Liver (tissue), 9 donors: ENCODE data around the gene SUSD5. TPM values are rescaled to one million over a fixed set of nuclear protein-coding genes. Genes with fewer than 3 reads are reported as not detected.

Experiments used
- DNase-seq: peaks from one replicate; pipeline ENCODE4 v3.0.0-alpha.2; 2017; ENCODE audit warnings: low spot score
- H3K27ac ChIP-seq, 2 donors: one replicate each; pipeline ENCODE4 v1.7.0; 2013; ENCODE audit warnings: inconsistent platforms in 2 of 2, low read length in 2 of 2, control low read depth in 1 of 2, low read depth in 1 of 2, mild to moderate bottlenecking in 1 of 2
- H3K27me3 ChIP-seq, 4 donors: one replicate each; pipeline versions ENCODE4 v1.6.1 to v1.7.0; 2013; ENCODE audit warnings: low read length in 3 of 4, inconsistent platforms in 1 of 4, mild to moderate bottlenecking in 1 of 4, moderate library complexity in 1 of 4; ENCODE audit not compliant: control insufficient read depth in 4 of 4, insufficient read depth in 4 of 4
- H3K36me3 ChIP-seq, 4 donors: one replicate each; pipeline versions ENCODE4 v1.6.1 to v1.7.0; 2013; ENCODE audit warnings: low read length in 3 of 4, mild to moderate bottlenecking in 3 of 4, low read depth in 1 of 4, moderate library complexity in 1 of 4; ENCODE audit not compliant: control insufficient read depth in 4 of 4, insufficient read depth in 3 of 4
- H3K4me1 ChIP-seq, 4 donors: one replicate each; pipeline versions ENCODE4 v1.6.1 to v1.7.0; 2013; ENCODE audit warnings: low read length in 3 of 4, mild to moderate bottlenecking in 3 of 4, moderate library complexity in 1 of 4; ENCODE audit not compliant: control insufficient read depth in 4 of 4, insufficient read depth in 4 of 4
- H3K4me3 ChIP-seq, 3 donors: one replicate each; pipeline versions ENCODE4 v1.6.1 to v1.7.0; 2013; ENCODE audit warnings: low read length in 3 of 3, control low read depth in 1 of 3, low read depth in 1 of 3, mild to moderate bottlenecking in 1 of 3
- H3K9ac ChIP-seq, 2 donors: one replicate each; pipeline ENCODE4 v1.7.0; 2013; ENCODE audit warnings: low read length in 2 of 2, mild to moderate bottlenecking in 2 of 2, moderate library complexity in 2 of 2, control low read depth in 1 of 2, low read depth in 1 of 2
- H3K9me3 ChIP-seq, 4 donors: one replicate each; pipeline versions ENCODE4 v1.6.1 to v1.7.0; 2013; ENCODE audit warnings: low read length in 3 of 4; ENCODE audit not compliant: control insufficient read depth in 4 of 4
- CTCF ChIP-seq: fragments of 150-350 bp; IDR thresholded peaks from 2 replicates; pipeline ENCODE4 v1.5.1; 2017; ENCODE audit warnings: improper control_type of control experiment, low read depth, low read length; ENCODE audit not compliant: missing input control
- EGR1 ChIP-seq, 2 donors: IDR thresholded peaks; 2 replicates each; pipeline ENCODE4 v1.6.1; 2016 to 2018; ENCODE audit warnings: antibody characterized with exemption in 2 of 2, low read depth in 2 of 2
- FOXA1 ChIP-seq: IDR thresholded peaks from 2 replicates; pipeline ENCODE4 v1.6.1; 2016; ENCODE audit warnings: antibody characterized with exemption
- FOXA2 ChIP-seq: IDR thresholded peaks from 2 replicates; pipeline ENCODE4 v1.6.1; 2016; ENCODE audit warnings: antibody characterized with exemption
- GABPA ChIP-seq, 2 donors: IDR thresholded peaks in 1 of 2; conservative IDR thresholded peaks in 1 of 2; 2 replicates each; pipeline ENCODE4 v1.6.1; 2016; ENCODE audit warnings: antibody characterized with exemption in 2 of 2, mild to moderate bottlenecking in 1 of 2, moderate library complexity in 1 of 2
- HNF4A ChIP-seq, 2 donors: conservative IDR thresholded peaks; 2 replicates each; pipeline ENCODE4 v1.6.1; 2016; ENCODE audit warnings: antibody characterized with exemption in 2 of 2, mild to moderate bottlenecking in 2 of 2
- HNF4G ChIP-seq: IDR thresholded peaks from 2 replicates; pipeline ENCODE4 v1.6.1; 2016; ENCODE audit warnings: antibody characterized with exemption
- JUND ChIP-seq, 2 donors: IDR thresholded peaks; 2 replicates each; pipeline ENCODE4 v1.6.1; 2016; ENCODE audit warnings: antibody characterized with exemption in 2 of 2
- MAX ChIP-seq: IDR thresholded peaks from 2 replicates; pipeline ENCODE4 v1.6.1; 2016; ENCODE audit warnings: antibody characterized with exemption
- NR2F2 ChIP-seq: IDR thresholded peaks from 2 replicates; pipeline ENCODE4 v1.6.1; 2016; ENCODE audit warnings: antibody characterized with exemption
- RAD21 ChIP-seq, 2 donors: IDR thresholded peaks; 2 replicates each; pipeline ENCODE4 v1.6.1; 2016; ENCODE audit warnings: antibody characterized with exemption in 2 of 2, mild to moderate bottlenecking in 2 of 2
- RXRA ChIP-seq, 2 donors: IDR thresholded peaks; 2 replicates each; pipeline ENCODE4 v1.6.1; 2017 to 2018; ENCODE audit warnings: antibody characterized with exemption in 2 of 2, mild to moderate bottlenecking in 1 of 2
- SP1 ChIP-seq: IDR thresholded peaks from 2 replicates; pipeline ENCODE4 v1.6.1; 2018; ENCODE audit warnings: antibody characterized with exemption, mild to moderate bottlenecking
- TAF1 ChIP-seq: conservative IDR thresholded peaks from 2 replicates; pipeline ENCODE4 v1.6.1; 2016; ENCODE audit warnings: antibody characterized with exemption, mild to moderate bottlenecking
- YY1 ChIP-seq: IDR thresholded peaks from 2 replicates; pipeline ENCODE4 v1.6.1; 2016; ENCODE audit warnings: antibody characterized with exemption, mild to moderate bottlenecking
- WGBS: extraction: QIAGEN DNeasy Blood & Tissue Kit; methylation state at CpG from one replicate; pipeline ENCODE4 v1.1.7; 2013; 5-methylcytosine and 5-hydroxymethylcytosine counted together
- polyA plus RNA-seq, 2 donors: library from polyadenylated mRNA; stranded (reverse) in 1 of 2; unstranded in 1 of 2; fragments of 200-250 nt in 1 of 2; fragments of >200 nt in 1 of 2; fragmentation: Nextera tagmentation in 1 of 2; extraction: Ambion mirVana in 1 of 2; gene quantifications; one replicate each; pipeline versions ENCODE4 v1.2.1 to v1.2.3, GENCODE V29; 2013 to 2015
- total RNA-seq, 2 donors: library from RNA; depleted of rRNA; stranded (reverse); fragments of >200 nt; gene quantifications; one replicate each; pipeline ENCODE4 v1.2.3, GENCODE V29; 2014
- TF ChIP-seq, protein P1 (sequence below): IDR thresholded peaks from 2 replicates; pipeline ENCODE4 v1.6.1; 2016; ENCODE audit warnings: antibody characterized with exemption
- TF ChIP-seq, protein P2 (sequence below): IDR thresholded peaks from 2 replicates; pipeline ENCODE4 v1.6.1; 2016; ENCODE audit warnings: antibody characterized with exemption
- TF ChIP-seq, protein P3 (sequence below): IDR thresholded peaks from 2 replicates; pipeline ENCODE4 v1.6.1; 2016; ENCODE audit warnings: antibody characterized with exemption, mild to moderate bottlenecking
- donor health status: healthy.
- donor health status: healthy.
- donor health status: healthy.
- donor health status: healthy.
- donor health status: healthy.

The SUSD5 gene
- total and polyA plus RNA-seq, 4 donors: 0.08 to 0.21 (median 0.18) TPM

DNA sequence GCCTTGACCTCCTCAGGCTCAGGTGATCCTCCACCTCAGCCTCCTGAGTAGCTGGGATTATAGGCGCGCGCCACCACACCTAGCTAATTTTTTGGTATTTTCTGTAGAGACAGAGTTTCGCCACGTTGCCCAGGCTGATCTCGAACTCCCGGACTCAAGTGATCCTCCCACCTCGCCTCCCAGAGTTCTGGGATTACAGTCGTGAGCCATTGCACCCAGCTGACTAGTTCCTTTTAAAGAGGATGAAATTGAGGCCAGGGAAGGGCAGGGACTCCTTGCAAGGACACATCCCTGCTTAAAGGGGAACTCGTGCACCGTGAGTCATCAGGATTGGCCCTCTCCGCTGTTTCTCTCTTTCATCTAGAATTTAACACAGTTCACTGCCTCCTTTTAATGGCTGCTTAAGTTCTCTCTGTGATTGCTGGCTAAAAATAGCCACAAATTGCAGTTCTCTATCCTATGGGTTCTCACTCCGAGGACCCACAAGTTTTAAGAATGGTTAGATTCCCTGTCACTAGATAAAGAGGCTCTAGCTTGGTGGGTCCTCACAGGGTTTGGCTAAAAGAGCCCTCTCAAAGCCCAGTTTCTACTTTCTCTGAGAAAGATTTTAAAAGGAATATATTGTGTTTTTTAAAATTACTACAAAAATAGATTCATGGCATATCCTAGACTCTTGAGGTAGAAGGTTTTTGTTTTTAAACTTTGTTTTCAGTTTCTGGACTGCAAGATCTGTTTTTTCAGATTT lies 103.4 kb downstream of the SUSD5 start:
- TF ChIP-seq GABPA (IDR thresholded peaks at IDR 0.05 in 1 of 2, conservative IDR thresholded peaks at IDR 0.05 in 1 of 2) (no peak), JUND (IDR thresholded peaks at IDR 0.05) (peak; percentile 66 to 73), SP1 (no peak), FOXA1 (no peak), YY1 (peak; percentile 53), EGR1 (IDR thresholded peaks at IDR 0.05; ENCODE audit: low read depth in 2 of 2) (no peak), NR2F2 (no peak), HNF4G (no peak), RXRA (IDR thresholded peaks at IDR 0.05) (peak in 1 of 2 donors; percentile 24), MAX (no peak), HNF4A (conservative IDR thresholded peaks at IDR 0.05) (no peak), FOXA2 (no peak), CTCF (no peak), TAF1 (no peak), RAD21 (IDR thresholded peaks at IDR 0.05) (no peak)
- TF ChIP-seq, protein P1, sequence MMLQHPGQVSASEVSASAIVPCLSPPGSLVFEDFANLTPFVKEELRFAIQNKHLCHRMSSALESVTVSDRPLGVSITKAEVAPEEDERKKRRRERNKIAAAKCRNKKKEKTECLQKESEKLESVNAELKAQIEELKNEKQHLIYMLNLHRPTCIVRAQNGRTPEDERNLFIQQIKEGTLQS: no peak
- TF ChIP-seq, protein P2, sequence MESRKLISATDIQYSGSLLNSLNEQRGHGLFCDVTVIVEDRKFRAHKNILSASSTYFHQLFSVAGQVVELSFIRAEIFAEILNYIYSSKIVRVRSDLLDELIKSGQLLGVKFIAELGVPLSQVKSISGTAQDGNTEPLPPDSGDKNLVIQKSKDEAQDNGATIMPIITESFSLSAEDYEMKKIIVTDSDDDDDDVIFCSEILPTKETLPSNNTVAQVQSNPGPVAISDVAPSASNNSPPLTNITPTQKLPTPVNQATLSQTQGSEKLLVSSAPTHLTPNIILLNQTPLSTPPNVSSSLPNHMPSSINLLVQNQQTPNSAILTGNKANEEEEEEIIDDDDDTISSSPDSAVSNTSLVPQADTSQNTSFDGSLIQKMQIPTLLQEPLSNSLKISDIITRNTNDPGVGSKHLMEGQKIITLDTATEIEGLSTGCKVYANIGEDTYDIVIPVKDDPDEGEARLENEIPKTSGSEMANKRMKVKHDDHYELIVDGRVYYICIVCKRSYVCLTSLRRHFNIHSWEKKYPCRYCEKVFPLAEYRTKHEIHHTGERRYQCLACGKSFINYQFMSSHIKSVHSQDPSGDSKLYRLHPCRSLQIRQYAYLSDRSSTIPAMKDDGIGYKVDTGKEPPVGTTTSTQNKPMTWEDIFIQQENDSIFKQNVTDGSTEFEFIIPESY: no peak
- TF ChIP-seq, protein P3, sequence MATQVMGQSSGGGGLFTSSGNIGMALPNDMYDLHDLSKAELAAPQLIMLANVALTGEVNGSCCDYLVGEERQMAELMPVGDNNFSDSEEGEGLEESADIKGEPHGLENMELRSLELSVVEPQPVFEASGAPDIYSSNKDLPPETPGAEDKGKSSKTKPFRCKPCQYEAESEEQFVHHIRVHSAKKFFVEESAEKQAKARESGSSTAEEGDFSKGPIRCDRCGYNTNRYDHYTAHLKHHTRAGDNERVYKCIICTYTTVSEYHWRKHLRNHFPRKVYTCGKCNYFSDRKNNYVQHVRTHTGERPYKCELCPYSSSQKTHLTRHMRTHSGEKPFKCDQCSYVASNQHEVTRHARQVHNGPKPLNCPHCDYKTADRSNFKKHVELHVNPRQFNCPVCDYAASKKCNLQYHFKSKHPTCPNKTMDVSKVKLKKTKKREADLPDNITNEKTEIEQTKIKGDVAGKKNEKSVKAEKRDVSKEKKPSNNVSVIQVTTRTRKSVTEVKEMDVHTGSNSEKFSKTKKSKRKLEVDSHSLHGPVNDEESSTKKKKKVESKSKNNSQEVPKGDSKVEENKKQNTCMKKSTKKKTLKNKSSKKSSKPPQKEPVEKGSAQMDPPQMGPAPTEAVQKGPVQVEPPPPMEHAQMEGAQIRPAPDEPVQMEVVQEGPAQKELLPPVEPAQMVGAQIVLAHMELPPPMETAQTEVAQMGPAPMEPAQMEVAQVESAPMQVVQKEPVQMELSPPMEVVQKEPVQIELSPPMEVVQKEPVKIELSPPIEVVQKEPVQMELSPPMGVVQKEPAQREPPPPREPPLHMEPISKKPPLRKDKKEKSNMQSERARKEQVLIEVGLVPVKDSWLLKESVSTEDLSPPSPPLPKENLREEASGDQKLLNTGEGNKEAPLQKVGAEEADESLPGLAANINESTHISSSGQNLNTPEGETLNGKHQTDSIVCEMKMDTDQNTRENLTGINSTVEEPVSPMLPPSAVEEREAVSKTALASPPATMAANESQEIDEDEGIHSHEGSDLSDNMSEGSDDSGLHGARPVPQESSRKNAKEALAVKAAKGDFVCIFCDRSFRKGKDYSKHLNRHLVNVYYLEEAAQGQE: no peak
- no peak for DNase-seq
- Histone ChIP-seq H3K4me3 (no peak overlapping the region), H3K36me3 (no peaks in the 10 kb centered on the region), H3K27ac (peak overlapping the region; percentile 78 to 94), H3K4me1 (peaks cover 3 to 19% (median 11%) of the 10 kb centered on the region in 4 donors), H3K27me3 (no peaks in the 10 kb centered on the region), H3K9me3 (no peaks in the 10 kb centered on the region), H3K9ac (no peak overlapping the region)
- WGBS: 77% methylated on average over 13 of the region's 13 CpGs
